Calu3 (cell line): ENCODE measurements around the gene MFSD8. TPM values are rescaled to one million over a fixed set of nuclear protein-coding genes. Genes with fewer than 3 reads are reported as not detected.

Source experiments
- BruUV-seq: library from RNA; stranded (reverse); fragments of 400-500 nt; replicated peaks from 2 replicates; lab custom pipeline; 2021; lab: Mats Ljungman, UMichigan
- CTCF ChIA-PET: fragments of 300-600 bp; sonication (Branson Sonifier 250); formaldehyde crosslinking; loops from one replicate; lab custom pipeline; 2022; ENCODE audit warnings: antibody characterized with exemption; lab: Charles Lee
- DNase-seq: peaks from one replicate; pipeline ENCODE4 v3.0.0; 2022
- H3K27ac Mint-ChIP-seq: one replicate; pipeline ENCODE4 v1.8.0; 2022; ENCODE audit warnings: mixed read lengths; ENCODE audit not compliant: unreplicated experiment
- H3K27me3 Mint-ChIP-seq: one replicate; pipeline ENCODE4 v1.8.0; 2022; ENCODE audit warnings: mixed read lengths; ENCODE audit not compliant: unreplicated experiment
- H3K36me3 Mint-ChIP-seq: one replicate; pipeline ENCODE4 v1.8.0; 2022; ENCODE audit warnings: mild to moderate bottlenecking, moderate library complexity, mixed read lengths; ENCODE audit not compliant: insufficient read depth, unreplicated experiment
- H3K4me1 Mint-ChIP-seq: one replicate; pipeline ENCODE4 v1.8.0; 2022; ENCODE audit warnings: mild to moderate bottlenecking, low read depth, mixed read lengths; ENCODE audit not compliant: unreplicated experiment
- H3K4me3 Mint-ChIP-seq: one replicate; pipeline ENCODE4 v1.8.0; 2022; ENCODE audit warnings: mild to moderate bottlenecking, low read depth, moderate library complexity, mixed read lengths; ENCODE audit not compliant: unreplicated experiment
- H3K9me3 Mint-ChIP-seq: one replicate; pipeline ENCODE4 v1.8.0; 2022; ENCODE audit warnings: low read depth, mixed read lengths; ENCODE audit not compliant: unreplicated experiment
- CTCF ChIP-seq: fragments of 200-600 bp; IDR thresholded peaks from one replicate; pipeline ENCODE4 v1.8.0; 2022; ENCODE audit warnings: antibody characterized with exemption; ENCODE audit not compliant: unreplicated experiment
- intact Hi-C: fragments of 100-400 bp; cut with micrococcal nuclease; formaldehyde crosslinking; loops from one replicate; pipeline ENCODE4 v1.10.0; 2022; ENCODE audit not compliant: unreplicated experiment
- total RNA-seq: library from RNA; stranded (reverse); gene quantifications from 2 replicates; pipeline ENCODE4 v1.2.3, GENCODE V29; 2022

The MFSD8 gene
- total RNA-seq, 1 experiment from 2014 or later: 25.4 TPM

GRCh38 chr4:127922226-127922625 is 42.7 kb downstream of the MFSD8 start:
- no peak for TF ChIP-seq CTCF
- BruUV-seq: no TSS peak
- Mint-ChIP-seq H3K27me3 (no peaks in the 10 kb centered on the region), H3K4me1 (no peaks in the 10 kb centered on the region), H3K36me3 (peaks cover 11% of the 10 kb centered on the region), H3K4me3 (no peak overlapping the region), H3K27ac (no peak overlapping the region), H3K9me3 (no peaks in the 10 kb centered on the region)
- intact Hi-C loops: no loop called here
- CTCF ChIA-PET: no interaction called here
- no peak for DNase-seq

GRCh38 chr4:127920521-127920920 is 44.5 kb downstream of the MFSD8 start:
- H3K27ac Mint-ChIP-seq: no peak overlapping the region
- H3K4me1 Mint-ChIP-seq: no peaks in the 10 kb centered on the region
- CTCF ChIA-PET: no interaction called here
- no peak overlapping the region for H3K4me3 Mint-ChIP-seq
- no peaks in the 10 kb centered on the region for H3K9me3 Mint-ChIP-seq
- H3K36me3 Mint-ChIP-seq: peaks cover 5% of the 10 kb centered on the region
- H3K27me3 Mint-ChIP-seq: no peaks in the 10 kb centered on the region
- no peak for TF ChIP-seq CTCF
- no peak for DNase-seq
- intact Hi-C loops: no loop called here
- no TSS peak for BruUV-seq

GRCh38 chr4:127917151-127917550 is 47.8 kb downstream of the MFSD8 start:
- CTCF ChIA-PET: no interaction called here
- H3K27ac Mint-ChIP-seq: no peak overlapping the region
- H3K9me3 Mint-ChIP-seq: no peaks in the 10 kb centered on the region

GRCh38 chr4:127916512-127916911 is 48.5 kb downstream of the MFSD8 start:
- no TSS peak for BruUV-seq
- CTCF ChIA-PET: no interaction called here
- intact Hi-C loops: no loop called here
- no peak overlapping the region for H3K4me3 Mint-ChIP-seq
- H3K27ac Mint-ChIP-seq: no peak overlapping the region
- H3K9me3 Mint-ChIP-seq: no peaks in the 10 kb centered on the region
- DNase-seq: no peak
- H3K36me3 Mint-ChIP-seq: peaks cover 5% of the 10 kb centered on the region
- no peaks in the 10 kb centered on the region for H3K4me1 Mint-ChIP-seq
- TF ChIP-seq CTCF: no peak
- no peaks in the 10 kb centered on the region for H3K27me3 Mint-ChIP-seq

More at GRCh38 chr4:127917151-127917550, 47.8 kb downstream of the MFSD8 start:
- intact Hi-C loops: no loop called here
- H3K36me3 Mint-ChIP-seq: peaks cover 5% of the 10 kb centered on the region
- no peak for DNase-seq
- no peak for TF ChIP-seq CTCF
- no peaks in the 10 kb centered on the region for H3K4me1 Mint-ChIP-seq
- no peak overlapping the region for H3K4me3 Mint-ChIP-seq
- BruUV-seq: no TSS peak
- H3K27me3 Mint-ChIP-seq: no peaks in the 10 kb centered on the region
